ENCODE data around the gene SLAIN2. TPM values are rescaled to one million over a fixed set of nuclear protein-coding genes. Genes with fewer than 3 reads are reported as not detected.

The SLAIN2 gene
- total RNA-seq, 1 donor from 2014 or later: 42.8 TPM

GRCh38 chr4:48322063-48322462 is 19.3 kb upstream of the SLAIN2 start:
- no peak for TF ChIP-seq CTCF (conservative IDR thresholded peaks at IDR 0.05; ENCODE audit: low read depth, low read length)
- no peak overlapping the region for H3K4me3 ChIP-seq (ENCODE audit: low read depth, low read length)
- no peak for DNase-seq (ENCODE audit: low read depth)

- no peak for TF ChIP-seq CTCF (conservative IDR thresholded peaks at IDR 0.05; ENCODE audit: low read depth, low read length)
- DNase-seq (ENCODE audit: low read depth): no peak
Observed at GRCh38 chr4:48324281-48324680, 17.0 kb upstream of the SLAIN2 start.

GRCh38 chr4:48329193-48329592 is 12.1 kb upstream of the SLAIN2 start:
- no peak for TF ChIP-seq CTCF (conservative IDR thresholded peaks at IDR 0.05; ENCODE audit: low read depth, low read length)
- no peak for DNase-seq (ENCODE audit: low read depth)
- no peak overlapping the region for H3K4me3 ChIP-seq (ENCODE audit: low read depth, low read length)

More at GRCh38 chr4:48324281-48324680, 17.0 kb upstream of the SLAIN2 start:
- no peak overlapping the region for H3K4me3 ChIP-seq (ENCODE audit: low read depth, low read length)

- no peak for DNase-seq (ENCODE audit: low read depth)
- H3K4me3 ChIP-seq (ENCODE audit: low read depth, low read length): no peak overlapping the region
- no peak for TF ChIP-seq CTCF (conservative IDR thresholded peaks at IDR 0.05; ENCODE audit: low read depth, low read length)
Observed at GRCh38 chr4:48329976-48330375, 11.4 kb upstream of the SLAIN2 start.

- DNase-seq (ENCODE audit: low read depth): no peak
- H3K4me3 ChIP-seq (ENCODE audit: low read depth, low read length): no peak overlapping the region
Observed at GRCh38 chr4:48331577-48332330, 9.6 kb upstream of the SLAIN2 start.

GRCh38 chr4:48332661-48333060 is 8.7 kb upstream of the SLAIN2 start:
- no peak overlapping the region for H3K4me3 ChIP-seq (ENCODE audit: low read depth, low read length)
- TF ChIP-seq CTCF (conservative IDR thresholded peaks at IDR 0.05; ENCODE audit: low read depth, low read length): no peak
- no peak for DNase-seq (ENCODE audit: low read depth)

More at GRCh38 chr4:48331577-48332330, 9.6 kb upstream of the SLAIN2 start:
- TF ChIP-seq CTCF (conservative IDR thresholded peaks at IDR 0.05; ENCODE audit: low read depth, low read length): no peak

GRCh38 chr4:48333587-48333986 is 7.7 kb upstream of the SLAIN2 start:
- no peak overlapping the region for H3K4me3 ChIP-seq (ENCODE audit: low read depth, low read length)
- no peak for DNase-seq (ENCODE audit: low read depth)
- TF ChIP-seq CTCF (conservative IDR thresholded peaks at IDR 0.05; ENCODE audit: low read depth, low read length): no peak
